ENCODE results near the gene OR1S2. TPM values are rescaled to one million over a fixed set of nuclear protein-coding genes. Genes with fewer than 3 reads are reported as not detected.

OR1S2 gene
- total RNA-seq, 1 experiment from 2014 or later = not detected

Other genes starting within 250 kb of the OR1S2 start
- not detected in 2 replicates for gene OR9Q1, start 180.3 kb downstream of the OR1S2 start, total RNA-seq (2014; rRNA removed)
- not detected in 2 replicates for gene OR6Q1, start 173.2 kb downstream of the OR1S2 start, total RNA-seq (2014; rRNA removed)
- not detected in 2 replicates for gene OR9I1, start 78.6 kb downstream of the OR1S2 start, total RNA-seq (2014; rRNA removed)
- gene OR9Q2, start 15.1 kb downstream of the OR1S2 start, total RNA-seq (2014; rRNA removed) = not detected in 2 replicates
- gene OR1S1, start 8.6 kb upstream of the OR1S2 start, total RNA-seq (2014; rRNA removed) = not detected in 2 replicates
- not detected in 2 replicates for gene OR10Q1, start 24.8 kb upstream of the OR1S2 start, total RNA-seq (2014; rRNA removed)
- gene OR10W1, start 64.1 kb upstream of the OR1S2 start, total RNA-seq (2014; rRNA removed) = not detected in 2 replicates
- not detected in 2 replicates for gene OR5B17, start 154.9 kb upstream of the OR1S2 start, total RNA-seq (2014; rRNA removed)
- not detected in 2 replicates for gene OR5B3, start 202.7 kb upstream of the OR1S2 start, total RNA-seq (2014; rRNA removed)
- not detected in 2 replicates for gene OR5B2, start 224.0 kb upstream of the OR1S2 start, total RNA-seq (2014; rRNA removed)
- gene OR5B12, start 238.1 kb upstream of the OR1S2 start, total RNA-seq (2014; rRNA removed) = not detected in 2 replicates